ENCODE results near the gene TCAF2. TPM values are rescaled to one million over a fixed set of nuclear protein-coding genes. Genes with fewer than 3 reads are reported as not detected.

The TCAF2 gene
- polyA plus RNA-seq, 1 donor, result 11.7 TPM

Other genes with a start within 250 kb of the TCAF2 start
- 249 TPM for gene ZYX, start 239.6 kb upstream of the TCAF2 start, polyA plus RNA-seq (ENCODE audit: insufficient read length)
- gene EPHA1, start 212.1 kb upstream of the TCAF2 start, polyA plus RNA-seq (ENCODE audit: insufficient read length), result 6.0 TPM
- not detected for gene TAS2R60, start 177.5 kb upstream of the TCAF2 start, polyA plus RNA-seq (ENCODE audit: insufficient read length)
- not detected for gene TAS2R41, start 143.1 kb upstream of the TCAF2 start, polyA plus RNA-seq (ENCODE audit: insufficient read length)
- not detected for gene CTAGE15, start 49.2 kb upstream of the TCAF2 start, polyA plus RNA-seq (ENCODE audit: insufficient read length)
- 0.30 TPM for gene CTAGE6, start 136.7 kb downstream of the TCAF2 start, polyA plus RNA-seq (ENCODE audit: insufficient read length)